Esophagus muscularis mucosa (tissue), 4 donors: ENCODE data around the gene TECTB. TPM values are rescaled to one million over a fixed set of nuclear protein-coding genes. Genes with fewer than 3 reads are reported as not detected.

Experiments used
- DNase-seq: peaks from one replicate; pipeline ENCODE4 v3.0.0-alpha.2; 2017; ENCODE audit errors: extremely low spot score
- H3K27ac ChIP-seq, 4 donors: fragments of 200-600 bp; sonication (generic); replicated peaks in 1 of 4; 1 replicate in 3 of 4; 2 replicates in 1 of 4; pipeline ENCODE4 v1.5.1; 2016 to 2019; ENCODE audit warnings: mild to moderate bottlenecking in 1 of 4
- H3K27me3 ChIP-seq, 4 donors: fragments of 200-600 bp; sonication (generic); one replicate each; pipeline versions ENCODE4 v1.5.1 to v1.6.0; 2016 to 2019
- H3K36me3 ChIP-seq, 4 donors: fragments of 200-600 bp; sonication (generic); one replicate each; pipeline ENCODE4 v1.5.1; 2016 to 2019
- H3K4me1 ChIP-seq, 4 donors: fragments of 200-600 bp; sonication (generic); one replicate each; pipeline ENCODE4 v1.5.1; 2016 to 2019
- H3K4me3 ChIP-seq, 4 donors: fragments of 200-600 bp; sonication (generic); 1 replicate in 2 of 4; 2 replicates in 2 of 4; pipeline ENCODE4 v1.5.1; 2016 to 2019; ENCODE audit warnings: mild to moderate bottlenecking in 4 of 4, moderate library complexity in 1 of 4
- H3K9me3 ChIP-seq, 4 donors: fragments of 200-600 bp; sonication (generic); 1 replicate in 3 of 4; 2 replicates in 1 of 4; pipeline ENCODE4 v1.5.1; 2016 to 2019
- CTCF ChIP-seq, 3 experiments: fragments of 200-600 bp in 2 of 3; fragments of 450-650 bp in 1 of 3; sonication (generic) in 2 of 3; IDR thresholded peaks; one replicate each; pipeline ENCODE4 v1.5.1; 2017 to 2019; ENCODE audit warnings: antibody characterized with exemption in 3 of 3, mild to moderate bottlenecking in 2 of 3, moderate library complexity in 1 of 3
- EP300 ChIP-seq: sonication (generic); formaldehyde crosslinking; IDR thresholded peaks from one replicate; pipeline ENCODE4 v1.6.1; 2017; ENCODE audit warnings: antibody characterized with exemption
- POLR2A ChIP-seq: fragments of 450-650 bp; IDR thresholded peaks from one replicate; pipeline ENCODE4 v1.6.1; 2017; ENCODE audit warnings: antibody characterized with exemption, moderate library complexity, mild to moderate bottlenecking, low read depth
- POLR2AphosphoS5 ChIP-seq, 2 donors: sonication (generic); formaldehyde crosslinking; IDR thresholded peaks; one replicate each; pipeline ENCODE4 v1.6.1; 2017; ENCODE audit warnings: antibody characterized with exemption in 2 of 2
- WGBS: methylation state at CpG from one replicate; pipeline ENCODE4 v1.1.5; 2018; 5-methylcytosine and 5-hydroxymethylcytosine counted together
- intact Hi-C: fragments of 100-400 bp; cut with DNase I; formaldehyde crosslinking; loops from one replicate; pipeline ENCODE4 v1.15.1; 2023
- small RNA-seq, 3 donors: library from RNA; depleted of rRNA; stranded (forward); fragments of <200 nt; gene quantifications; one replicate each; pipeline ENCODE3, GENCODE V24; 2016
- total RNA-seq, 4 donors: library from RNA; depleted of rRNA; stranded (reverse); fragments of >200 nt; gene quantifications; one replicate each; pipeline versions ENCODE4 v1.1.0 to v1.2.1, GENCODE V29; 2016

Gene TECTB
- total RNA-seq, 4 donors from 2014 or later: 0.06 TPM; not detected in 3

GRCh38 chr10:112352044-112352443 lies 68.8 kb downstream of the TECTB start:
- Histone ChIP-seq H3K36me3 (no peaks in the 10 kb centered on the region), H3K4me3 (no peak overlapping the region), H3K27me3 (no peaks in the 10 kb centered on the region), H3K9me3 (peaks cover 0 to under 1% (median 0%) of the 10 kb centered on the region in 4 donors), H3K27ac (no peak overlapping the region), H3K4me1 (no peaks in the 10 kb centered on the region)
- intact Hi-C loops: no loop called here
- WGBS: 75% methylated on average over 3 of the region's 3 CpGs
- TF ChIP-seq EP300 (no peak), POLR2AphosphoS5 (IDR thresholded peaks at IDR 0.05) (no peak), CTCF (IDR thresholded peaks at IDR 0.05) (no peak), POLR2A (no peak)
- DNase-seq: no peak

DNA sequence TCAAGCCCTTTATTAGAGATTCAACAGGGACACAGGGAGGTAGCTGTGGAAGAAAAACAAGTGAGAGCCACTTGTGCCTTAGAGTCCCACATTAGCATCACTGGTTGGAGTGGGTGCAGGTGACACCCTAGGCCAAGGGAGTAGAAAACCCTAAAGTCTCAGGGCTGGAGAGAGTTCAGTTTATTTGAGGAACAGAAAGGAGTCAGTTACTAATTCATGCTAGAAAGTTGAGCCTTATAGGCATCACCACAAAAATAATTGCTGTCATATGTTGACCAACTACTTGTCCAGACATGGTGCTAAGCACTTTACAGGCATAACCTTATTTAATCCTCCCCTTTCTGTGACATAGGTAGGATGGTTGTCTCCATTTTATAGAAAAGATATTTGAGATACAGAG lies 69.8 kb downstream of the TECTB start:
- no peak for DNase-seq
- no peak overlapping the region for H3K27ac ChIP-seq
- H3K4me3 ChIP-seq: no peak overlapping the region
- H3K27me3 ChIP-seq: no peaks in the 10 kb centered on the region
- H3K4me1 ChIP-seq: no peaks in the 10 kb centered on the region
- TF ChIP-seq POLR2AphosphoS5 (IDR thresholded peaks at IDR 0.05) (no peak), CTCF (IDR thresholded peaks at IDR 0.05) (no peak), EP300 (no peak), POLR2A (no peak)
- H3K36me3 ChIP-seq: no peaks in the 10 kb centered on the region
- intact Hi-C loops: no loop called here
- no peaks in the 10 kb centered on the region for H3K9me3 ChIP-seq

Small RNA genes lying within 50 kb of the gene (small RNA-seq; reads per million reads assigned to genes)
- 0 reads per million in 3 donors for gene MIR6715A

Other genes with a start within 250 kb of the TECTB start
- gene GPAM, start 99.6 kb upstream of the TECTB start, total RNA-seq: 1 to 10 TPM; 4.5 to 7.2 (median 6.5) TPM
- gene ACSL5, start 90.7 kb downstream of the TECTB start, total RNA-seq: 10 to 100 TPM in 3 of 4 donors, 1 to 10 TPM in 1; 6.2 to 11.2 (median 10.8) TPM
- 10 to 100 TPM; 15.6 to 21.2 (median 17.3) TPM for gene ZDHHC6, start 163.5 kb downstream of the TECTB start, total RNA-seq
- gene VTI1A, start 163.8 kb downstream of the TECTB start, total RNA-seq: 10 to 100 TPM; 27.6 to 42.7 (median 33.8) TPM